Pulmonary artery endothelial cell (primary cell): Measurements from ENCODE around the gene YARS1. TPM values are rescaled to one million over a fixed set of nuclear protein-coding genes. Genes with fewer than 3 reads are reported as not detected.
"Not testable (repeated sequence)": the region's sequence is repeated elsewhere in the genome, so short reads cannot be mapped to it uniquely, and the experiment has no call there.

Source experiments
- DNase-seq: peaks from one replicate; pipeline ENCODE4 v3.0.0-alpha.2; 2011; ENCODE audit warnings: low read depth, low spot score
- total RNA-seq: library from RNA; depleted of rRNA; stranded (reverse); fragments of >200 nt; gene quantifications from 2 replicates; pipeline ENCODE4 v1.2.3, GENCODE V29; 2014

Gene YARS1
- total RNA-seq, 1 donor from 2014 or later, result 144 TPM

GRCh38 chr1:32817815-32818786 is 943 bp upstream of the YARS1 start:
- no peak for DNase-seq

- no peak for DNase-seq
Measured at GRCh38 chr1:32816676-32817158, 441 bp downstream of the YARS1 start.

GRCh38 chr1:32813941-32814739 is 3.0 kb downstream of the YARS1 start:
- DNase-seq, result no peak

- DNase-seq, result no peak
Measured at GRCh38 chr1:32811917-32812316, 5.2 kb downstream of the YARS1 start.

GRCh38 chr1:32811265-32811664 is 5.9 kb downstream of the YARS1 start:
- DNase-seq, result no peak

GRCh38 chr1:32810358-32810757 is 6.8 kb downstream of the YARS1 start:
- DNase-seq, result no peak

GRCh38 chr1:32808580-32808979 is 8.6 kb downstream of the YARS1 start:
- no peak for DNase-seq

GRCh38 chr1:32806910-32807523 is 10.1 kb downstream of the YARS1 start:
- no peak for DNase-seq

- DNase-seq, result no peak
Measured at GRCh38 chr1:32806290-32806689, 10.9 kb downstream of the YARS1 start.

- DNase-seq, result not testable (repeated sequence)
Measured at GRCh38 chr1:32804460-32804859, 12.7 kb downstream of the YARS1 start.

- DNase-seq, result no peak
Measured at GRCh38 chr1:32801096-32801715, 16.0 kb downstream of the YARS1 start.

GRCh38 chr1:32798679-32799416 is 18.3 kb downstream of the YARS1 start:
- no peak for DNase-seq

- no peak for DNase-seq
Measured at GRCh38 chr1:32798191-32798590, 19.0 kb downstream of the YARS1 start.

GRCh38 chr1:32797456-32797855 is 19.7 kb downstream of the YARS1 start:
- no peak for DNase-seq

GRCh38 chr1:32795763-32796162 is 21.4 kb downstream of the YARS1 start:
- DNase-seq, result not testable (repeated sequence)

GRCh38 chr1:32791881-32792280 is 25.3 kb downstream of the YARS1 start:
- DNase-seq, result no peak

- DNase-seq, result not testable (repeated sequence)
Measured at GRCh38 chr1:32789356-32789755, 27.8 kb downstream of the YARS1 start.

GRCh38 chr1:32786856-32787255 is 30.3 kb downstream of the YARS1 start:
- DNase-seq, result no peak

GRCh38 chr1:32784817-32785216 is 32.3 kb downstream of the YARS1 start:
- no peak for DNase-seq

GRCh38 chr1:32783851-32784250 is 33.3 kb downstream of the YARS1 start:
- no peak for DNase-seq

- DNase-seq, result no peak
Measured at GRCh38 chr1:32782086-32782485, 35.1 kb downstream of the YARS1 start.
